ENCODE results near the gene KSR1.
A peak's percentile ranks its signal among the peaks of the same experiment; 100 is the strongest.
"Not testable (repeated sequence)": the region's sequence is repeated elsewhere in the genome, so short reads cannot be mapped to it uniquely, and the experiment has no call there.

KSR1 gene

DNA sequence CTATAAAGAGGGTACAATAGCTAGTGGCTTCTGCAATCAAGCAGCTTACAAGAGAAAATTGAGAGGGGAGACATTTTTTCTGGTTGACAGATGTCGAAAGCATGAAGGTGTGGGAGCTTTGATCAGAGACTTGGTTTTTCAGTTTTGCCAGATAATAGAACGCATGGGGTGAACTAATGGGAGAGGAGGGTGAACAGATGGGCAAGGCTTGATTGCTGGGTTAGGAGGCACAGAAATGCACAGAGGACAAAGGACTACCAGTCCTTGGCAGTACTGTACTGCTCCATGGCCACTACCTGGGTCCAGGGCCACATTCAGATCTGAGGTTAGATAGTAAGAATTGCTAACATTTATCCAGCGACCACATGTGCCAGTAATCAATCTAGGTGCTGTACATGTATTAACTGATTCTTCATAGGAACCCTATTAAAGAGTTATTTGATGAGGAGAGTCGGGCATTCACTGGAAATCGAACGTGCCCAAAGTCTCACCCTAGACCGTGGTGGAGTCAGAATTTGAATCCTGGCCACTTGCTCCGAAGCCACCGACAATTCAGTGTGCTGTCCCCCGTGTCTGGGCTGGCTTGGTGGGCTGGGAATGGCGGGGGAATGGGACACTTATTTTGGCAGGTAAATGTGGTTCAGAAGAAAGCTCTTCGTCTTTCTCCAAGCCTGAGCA lies 873 bp upstream of the KSR1 start:
- DNase-seq: no peak

DNA sequence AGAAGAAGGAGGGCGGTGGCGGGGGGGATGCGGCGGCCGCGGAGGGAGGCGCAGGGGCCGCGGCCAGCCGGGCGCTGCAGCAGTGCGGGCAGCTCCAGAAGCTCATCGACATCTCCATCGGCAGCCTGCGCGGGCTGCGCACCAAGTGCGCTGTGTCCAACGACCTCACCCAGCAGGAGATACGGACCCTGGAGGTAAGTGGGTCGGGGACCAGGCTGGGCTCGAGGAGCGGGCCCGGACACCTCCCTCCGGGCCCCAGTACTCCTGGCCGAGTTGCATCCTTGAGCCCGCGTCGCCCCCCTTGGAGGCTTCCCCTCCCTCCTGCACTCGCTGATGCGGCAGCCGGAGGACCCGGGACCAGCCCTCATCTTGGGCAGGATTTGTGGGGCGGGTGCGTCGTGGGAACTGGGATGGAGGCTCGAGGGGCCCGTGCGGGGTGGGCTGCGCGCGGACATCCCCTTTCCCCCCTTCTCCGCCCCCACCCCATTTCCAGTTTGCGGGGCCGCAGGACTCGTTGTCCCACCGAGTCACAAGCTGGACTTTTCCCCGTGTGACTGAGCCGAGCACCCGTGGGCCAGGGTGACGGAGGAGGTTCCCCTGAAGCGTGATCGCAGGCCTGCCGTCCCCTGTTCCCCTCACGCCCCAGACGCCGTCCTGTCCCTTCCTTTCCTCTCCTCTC lies 572 bp downstream of the KSR1 start:
- DNase-seq: no peak

DNA sequence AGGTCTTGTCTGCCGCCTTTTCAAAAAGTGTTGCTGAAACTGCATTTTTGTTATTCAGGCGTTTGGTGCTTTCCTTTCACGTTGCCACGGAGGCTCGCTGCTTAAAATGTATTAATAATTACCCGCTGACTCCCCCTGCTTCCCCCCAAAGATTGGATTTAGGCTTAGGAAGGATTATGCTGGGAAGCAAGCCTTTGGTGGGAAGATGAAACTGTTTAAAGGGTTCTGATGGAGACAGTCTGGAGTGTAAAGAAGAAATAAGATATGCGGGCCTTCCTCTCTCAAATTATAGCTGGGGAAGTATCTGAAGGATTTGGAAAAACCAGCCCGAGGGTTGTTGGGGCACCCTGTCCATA lies 1.1 kb downstream of the KSR1 start:
- DNase-seq: no peak

DNA sequence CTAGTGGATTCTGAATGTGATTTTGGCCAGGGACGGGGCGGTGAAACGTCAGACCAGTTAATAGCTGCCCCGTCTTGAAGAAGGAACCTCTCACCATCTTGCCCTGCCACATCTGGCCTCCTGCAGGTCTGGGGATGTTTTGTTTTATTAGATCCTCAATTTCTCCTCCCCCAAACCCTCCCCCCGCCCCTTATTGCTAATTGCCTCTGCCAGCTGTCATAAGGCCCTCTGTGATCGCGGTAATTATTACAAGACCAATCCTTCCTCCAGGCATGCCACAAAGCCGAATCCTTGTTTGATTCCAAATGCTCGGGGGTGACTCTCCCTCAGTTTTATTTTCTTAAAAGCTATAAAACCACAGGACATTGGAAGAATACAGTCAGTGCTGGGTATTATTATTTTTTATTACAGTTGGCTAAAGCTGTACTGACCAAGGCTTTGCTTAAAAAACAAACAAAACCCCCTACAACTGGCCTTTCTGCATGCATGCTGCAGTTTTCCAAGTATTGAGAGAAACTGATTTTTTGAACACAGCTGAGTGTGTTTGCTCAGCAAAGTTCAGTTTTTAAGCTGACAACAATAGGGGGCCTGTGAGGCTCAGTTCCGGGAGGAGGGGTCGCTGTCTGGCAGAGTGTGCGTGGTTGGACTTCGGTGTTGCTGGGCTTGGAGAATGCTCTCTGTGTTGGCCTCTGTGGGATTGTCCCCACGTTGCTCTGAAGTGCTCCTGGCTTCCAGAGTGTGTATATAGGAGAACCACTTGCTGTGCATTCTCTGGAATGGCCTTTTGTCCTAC lies 1.7 kb downstream of the KSR1 start:
- peak; percentile 14 to 36 for DNase-seq

DNA sequence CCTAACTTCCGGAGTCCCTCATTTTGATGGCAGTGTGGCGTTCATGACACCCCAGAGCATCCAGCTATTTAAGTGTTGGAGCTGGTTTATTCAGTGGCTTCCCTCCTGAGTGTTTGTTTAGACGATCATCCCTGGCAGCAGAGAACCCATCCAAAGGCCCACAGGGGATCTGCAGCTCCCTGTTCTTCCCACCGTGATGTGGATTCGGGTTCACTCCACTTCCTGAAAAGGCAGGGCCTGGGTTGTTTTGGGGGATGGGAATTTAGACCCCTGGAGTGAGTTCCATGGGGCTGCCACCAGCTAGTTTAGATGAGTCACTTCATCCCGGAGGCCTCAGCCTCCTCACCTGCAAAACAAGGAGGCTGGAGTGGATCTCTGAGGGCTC lies 2.3 kb downstream of the KSR1 start:
- DNase-seq: no peak

DNA sequence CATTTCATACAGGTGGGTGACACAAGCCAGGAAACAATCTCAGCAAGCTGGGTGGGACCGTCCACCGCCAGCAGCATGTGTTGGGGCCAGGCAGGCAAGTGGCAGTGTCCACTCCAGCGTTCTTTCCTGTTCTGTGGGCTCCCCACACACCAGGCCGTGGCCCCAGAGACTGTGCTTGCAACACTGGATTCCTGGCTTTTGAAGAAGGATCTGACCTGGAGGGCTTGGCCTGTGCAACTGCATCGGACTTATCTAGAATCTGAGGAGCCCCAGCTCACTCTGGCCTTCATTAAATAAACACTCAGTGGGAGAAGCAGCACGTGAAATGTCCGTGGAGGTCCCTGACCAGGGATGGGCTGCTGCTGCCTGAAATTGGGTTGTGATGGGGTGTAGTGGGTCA lies 3.2 kb downstream of the KSR1 start:
- DNase-seq: no peak

DNA sequence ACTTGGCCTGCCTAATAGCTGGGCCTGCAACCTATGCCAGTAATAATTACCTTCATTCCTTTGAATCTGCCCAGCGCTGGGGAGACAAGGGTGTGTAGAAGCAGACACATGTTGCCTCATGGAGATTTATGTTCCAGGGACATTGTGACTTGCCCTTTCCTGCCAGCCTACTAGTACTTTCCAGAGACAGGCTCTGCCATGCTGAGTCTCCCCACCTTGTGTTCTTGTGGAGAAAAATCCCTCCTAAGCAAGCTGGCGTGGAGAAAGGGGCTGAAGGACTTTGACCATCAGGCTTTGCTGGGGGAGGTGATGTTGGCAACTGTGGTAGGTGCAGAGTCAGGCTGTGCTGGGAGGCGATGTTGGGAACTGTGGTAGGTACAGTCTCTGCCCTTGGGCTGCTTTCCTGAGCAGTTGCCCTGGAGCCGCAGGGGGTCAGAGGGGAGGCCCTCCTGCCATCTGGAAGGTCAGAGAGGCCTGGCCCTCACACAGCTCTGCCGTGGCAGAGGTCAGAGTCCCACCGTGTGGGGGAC lies 4.0 kb downstream of the KSR1 start:
- no peak for DNase-seq

DNA sequence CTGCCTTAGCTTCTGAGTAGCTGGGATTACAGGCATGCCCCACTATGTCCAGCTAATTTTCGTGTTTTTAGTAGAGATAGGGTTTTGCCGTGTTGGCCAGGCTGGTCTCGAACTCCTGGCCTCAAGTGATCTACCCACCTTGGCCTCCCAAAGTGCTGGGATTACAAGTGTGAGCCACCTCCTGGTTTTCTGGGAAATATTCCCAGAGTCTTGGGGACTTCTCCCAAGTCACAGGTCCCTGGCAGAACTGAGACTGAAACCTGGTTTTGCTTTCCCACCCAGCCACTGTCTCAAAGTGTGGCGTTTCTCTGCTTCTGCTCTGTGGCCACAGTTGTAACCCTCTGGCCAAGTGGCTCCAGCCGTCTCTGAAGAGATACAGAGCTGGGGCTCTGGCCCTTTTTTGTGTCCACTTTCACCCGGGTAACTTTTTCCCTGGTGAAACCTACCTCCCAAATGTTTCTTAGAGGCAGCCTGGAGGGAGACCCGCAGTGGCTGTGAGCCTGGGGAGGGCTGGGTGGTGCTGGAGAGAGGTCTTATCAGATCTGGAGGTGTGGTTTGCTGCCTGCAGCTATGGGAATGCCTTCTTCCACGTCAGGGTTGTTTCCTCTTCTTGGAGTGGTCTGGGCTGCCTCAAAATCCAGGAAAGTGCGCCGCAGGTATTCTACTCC lies 5.1 kb downstream of the KSR1 start:
- DNase-seq: no peak

DNA sequence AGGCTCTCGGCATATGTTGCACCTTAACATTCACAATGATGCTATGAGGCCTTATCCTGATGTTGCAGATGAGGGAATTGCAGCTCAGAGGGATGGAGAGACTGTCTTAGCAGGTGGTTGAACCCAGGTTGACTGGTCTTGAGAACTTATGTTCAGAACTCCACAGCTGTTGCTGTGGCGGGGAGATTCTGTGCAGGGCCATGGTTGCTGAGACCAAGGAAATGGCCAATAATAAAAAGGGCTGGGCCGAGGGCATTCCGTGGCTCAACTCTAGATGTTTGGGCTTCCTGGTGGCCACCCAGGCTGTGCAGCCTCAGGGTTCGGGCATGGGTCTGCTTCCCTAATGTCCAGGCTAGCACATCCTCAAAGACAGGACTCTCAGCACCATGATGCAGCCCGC lies 5.9 kb downstream of the KSR1 start:
- DNase-seq: no peak

DNA sequence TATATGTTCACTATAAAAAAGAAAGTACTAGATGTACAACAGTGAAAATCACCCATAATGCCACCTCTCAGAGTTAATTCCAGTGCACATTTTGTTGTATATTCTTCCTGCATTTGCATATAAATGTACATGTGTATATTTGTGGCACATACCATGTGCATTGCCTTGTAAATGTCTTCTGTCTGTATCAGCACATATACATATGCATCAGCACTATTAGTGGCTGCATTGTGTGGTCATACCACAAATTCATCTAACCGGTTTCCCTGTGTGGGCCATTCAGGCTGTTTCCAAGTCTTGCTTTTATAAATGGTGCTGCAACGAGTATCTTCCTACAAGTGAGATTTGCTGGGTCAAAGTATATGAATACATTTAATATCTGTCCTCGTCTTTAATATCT lies 6.5 kb downstream of the KSR1 start:
- no peak for DNase-seq

DNA sequence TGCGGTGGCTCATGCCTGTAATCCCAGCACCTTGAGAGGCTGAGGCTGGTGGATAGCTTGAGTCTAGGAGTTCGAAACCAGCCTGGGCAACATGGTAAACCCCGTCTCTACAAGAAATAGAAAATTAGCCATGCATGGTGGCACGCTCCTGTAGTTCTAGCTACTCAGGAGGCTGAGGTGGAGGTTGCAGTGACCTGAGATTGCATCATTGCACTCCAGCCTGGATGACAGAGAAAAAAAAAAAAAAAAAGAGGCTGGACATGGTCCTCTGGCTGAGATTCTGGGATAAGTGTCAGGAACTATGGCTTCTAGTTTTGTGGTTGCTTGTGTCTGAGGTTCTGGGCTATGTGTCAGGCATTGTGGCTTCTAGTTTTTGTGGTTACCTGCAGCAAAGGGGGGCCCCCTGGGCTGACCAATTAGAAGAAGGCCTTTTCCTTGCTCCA lies 7.0 kb downstream of the KSR1 start:
- no peak for DNase-seq

DNA sequence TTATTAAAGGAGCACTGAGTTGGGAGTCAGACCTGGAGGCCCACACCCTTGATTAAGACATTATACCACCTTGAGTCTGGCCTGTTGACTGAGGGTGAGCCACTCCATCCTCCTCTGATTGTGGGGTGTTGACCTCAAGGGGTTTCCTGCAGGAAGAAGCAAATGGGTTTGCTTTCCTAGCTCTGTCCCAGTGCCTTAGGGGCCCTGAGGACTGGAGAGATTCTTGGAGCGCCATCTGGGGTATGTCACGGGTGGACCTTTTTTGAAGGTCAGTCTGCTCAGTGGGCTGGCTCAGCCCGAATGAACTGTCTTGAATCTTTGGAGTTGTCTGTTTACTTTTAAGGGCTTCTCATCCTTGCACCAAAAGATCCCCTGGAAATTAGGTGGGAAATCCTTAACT lies 7.8 kb downstream of the KSR1 start:
- not testable (repeated sequence) for DNase-seq

DNA sequence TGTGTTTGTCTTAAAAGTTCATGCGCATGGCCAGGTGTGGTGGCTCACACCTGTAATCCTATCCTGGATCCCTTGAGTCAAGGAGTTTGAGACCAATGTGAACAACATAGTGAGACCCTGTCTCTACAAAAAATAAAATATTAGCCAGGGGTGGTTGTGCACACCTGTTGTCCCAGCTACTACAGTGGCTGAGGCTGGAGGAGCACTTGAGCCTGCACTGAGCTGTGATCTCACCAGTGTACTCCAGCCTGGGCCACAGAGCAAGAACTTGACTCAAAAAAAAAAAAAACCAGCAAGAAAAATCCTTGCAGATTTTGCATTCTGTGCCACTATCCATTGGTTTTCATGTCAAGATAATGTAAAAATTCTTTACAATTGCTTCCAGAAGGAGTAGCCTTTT lies 8.2 kb downstream of the KSR1 start:
- DNase-seq: no peak

DNA sequence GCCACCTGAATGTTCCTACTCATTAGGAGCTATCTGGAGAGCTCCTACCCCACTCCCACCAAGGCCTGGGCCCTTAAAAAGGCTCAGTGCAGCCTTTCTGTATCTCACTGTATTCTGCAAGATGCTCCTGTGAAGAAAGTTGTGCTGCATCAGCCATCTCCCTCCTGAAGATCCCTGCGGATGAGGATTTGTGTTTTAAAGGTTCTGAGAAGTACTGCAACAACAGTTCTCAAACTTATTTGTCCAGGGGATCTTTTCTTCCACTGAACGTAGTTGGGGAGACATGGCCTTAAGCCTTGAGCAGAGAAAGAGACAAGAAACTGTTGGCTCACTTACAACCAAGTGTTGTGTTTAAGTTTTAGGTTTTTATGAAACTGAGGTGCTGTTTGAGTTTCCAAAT lies 9.6 kb downstream of the KSR1 start:
- DNase-seq: not testable (repeated sequence)

DNA sequence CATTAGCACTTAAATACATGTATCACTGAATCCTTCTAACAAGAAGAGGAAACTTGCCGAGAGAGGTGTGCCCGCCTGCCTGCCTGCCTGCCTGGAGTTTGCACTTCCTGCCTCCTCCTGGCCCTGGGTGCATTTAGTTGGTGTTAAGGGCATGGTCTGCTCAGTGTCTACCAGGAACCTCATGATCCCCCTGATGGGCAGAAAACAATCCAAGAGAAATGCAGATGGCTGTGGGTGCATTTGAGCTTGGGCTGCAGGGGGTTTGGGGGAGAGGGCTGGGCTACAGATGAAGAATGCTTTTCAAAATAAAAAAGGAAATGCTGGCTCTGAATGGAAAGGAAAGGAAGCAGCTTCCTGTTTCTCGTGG lies 10.1 kb downstream of the KSR1 start:
- peak; percentile 55 for DNase-seq

DNA sequence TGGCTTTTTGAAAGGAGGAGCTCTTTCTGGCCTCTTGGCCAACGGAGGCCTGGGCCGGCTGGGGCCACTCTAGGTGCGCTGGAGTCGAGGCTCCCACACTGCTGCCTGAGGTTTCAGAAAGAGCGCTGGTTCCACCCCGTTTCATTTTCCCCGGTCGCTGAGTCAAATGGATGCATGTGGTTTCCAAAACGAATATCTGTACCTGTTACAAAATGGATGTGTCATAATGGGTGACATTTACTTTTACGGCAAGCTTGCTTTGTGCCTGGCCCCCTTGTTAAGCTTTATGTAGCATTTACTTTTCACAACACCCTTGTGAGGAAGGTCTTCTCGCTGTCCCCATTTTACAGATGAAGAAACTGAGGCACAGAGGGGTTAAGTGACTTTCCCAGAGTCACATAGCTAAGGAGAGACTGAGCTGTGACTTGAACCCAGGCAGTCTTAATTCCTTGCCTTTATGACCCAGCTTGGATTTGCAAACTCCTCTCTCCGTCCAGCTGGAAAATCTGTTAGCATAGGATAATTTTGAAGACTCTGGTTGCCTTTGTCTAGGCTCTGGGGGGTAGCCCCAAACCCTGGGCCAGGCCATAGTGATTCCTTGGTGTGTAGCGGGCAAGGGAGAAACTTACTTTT lies 10.6 kb downstream of the KSR1 start:
- no peak for DNase-seq

DNA sequence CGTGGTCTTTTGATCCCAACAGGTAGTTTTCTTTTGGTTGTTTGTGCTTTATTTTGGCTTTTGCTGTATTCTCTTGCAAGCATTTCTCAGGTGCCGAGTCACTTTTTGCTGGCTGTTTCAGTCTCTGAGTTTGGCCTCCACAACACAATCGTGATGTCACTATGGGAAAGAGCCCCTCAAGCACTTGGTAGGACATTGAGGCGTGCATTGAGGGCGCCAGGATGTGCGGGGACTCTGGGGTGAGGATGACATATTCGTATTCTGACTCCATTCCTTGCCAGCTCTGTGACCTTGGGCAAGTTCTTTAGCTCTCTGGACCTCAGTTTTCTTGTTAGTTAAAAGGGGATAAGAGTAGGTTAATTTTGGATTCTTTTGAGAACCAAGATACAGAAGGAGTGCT lies 13.0 kb downstream of the KSR1 start:
- no peak for DNase-seq

DNA sequence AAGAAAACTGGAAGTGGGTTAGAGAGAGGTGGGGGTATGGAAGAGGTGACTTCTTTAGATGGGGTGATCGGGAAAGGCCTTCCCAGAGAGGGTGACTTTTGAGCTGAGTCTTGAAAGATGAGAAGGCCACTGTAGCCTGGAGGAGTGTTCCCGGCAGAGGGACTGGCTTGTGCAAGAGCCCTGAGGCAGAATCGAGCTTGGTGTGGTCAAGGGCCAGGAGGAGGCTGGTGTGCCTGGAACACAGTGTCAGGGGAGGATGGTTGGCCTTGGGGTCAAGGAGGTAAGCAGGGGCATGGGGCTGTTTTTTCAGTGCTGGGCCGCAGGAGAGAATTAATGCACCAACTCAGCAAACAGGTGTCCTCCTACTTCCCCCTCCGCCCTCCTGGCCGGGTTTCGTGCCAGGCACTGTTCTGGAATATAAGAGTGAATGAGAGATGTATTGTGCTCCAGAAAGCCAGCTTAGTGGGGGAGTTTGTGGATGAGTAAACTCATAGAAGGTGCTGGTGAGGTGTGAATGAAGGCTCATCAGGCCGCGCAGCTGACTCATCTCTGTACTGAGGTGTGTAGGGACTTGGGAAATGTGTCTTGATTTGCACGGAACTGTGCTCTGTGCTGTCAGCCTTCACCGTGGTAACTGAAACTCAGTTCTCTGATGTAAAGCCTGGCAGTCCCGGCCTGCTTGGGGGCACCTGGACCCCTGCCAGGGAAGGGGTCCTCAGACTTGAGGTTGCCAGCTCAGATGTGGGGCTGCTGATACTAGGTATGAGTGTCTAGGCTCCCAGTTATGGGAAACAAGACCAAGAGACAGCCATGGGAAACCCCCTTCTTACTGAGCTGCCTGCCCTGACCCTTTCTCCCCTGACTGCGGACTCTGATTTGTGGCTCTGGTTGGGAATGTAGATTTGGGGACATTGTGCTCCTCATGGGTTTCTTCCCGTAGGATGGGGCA lies 15.3 kb downstream of the KSR1 start:
- DNase-seq: no peak

DNA sequence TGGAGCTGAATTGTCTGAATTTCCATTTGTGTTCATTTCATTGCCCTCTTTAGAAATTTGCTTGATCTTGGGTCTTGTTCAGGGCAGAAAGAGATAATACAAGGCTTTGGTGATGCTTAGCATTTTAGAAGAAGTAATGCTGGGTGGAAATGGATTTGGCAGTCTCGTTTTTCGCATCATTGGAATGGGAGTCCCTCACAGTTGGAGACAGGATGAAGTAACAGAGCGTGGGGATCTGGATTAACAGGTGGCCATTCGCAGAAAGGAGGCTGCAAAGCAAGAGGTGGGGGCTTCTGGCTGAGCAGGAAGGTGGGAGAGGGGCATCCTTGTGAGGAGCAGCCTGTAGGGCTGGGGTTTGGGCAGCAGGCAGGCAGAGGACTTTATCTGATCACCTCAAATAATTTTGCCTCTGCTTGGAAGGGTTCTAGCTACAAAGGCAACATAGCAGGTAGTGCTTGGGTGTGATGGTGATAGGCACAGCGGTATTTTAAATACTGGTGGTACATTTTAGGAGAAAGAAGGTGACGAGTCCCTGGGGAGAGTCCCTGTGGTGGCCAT lies 17.0 kb downstream of the KSR1 start:
- DNase-seq: no peak

DNA sequence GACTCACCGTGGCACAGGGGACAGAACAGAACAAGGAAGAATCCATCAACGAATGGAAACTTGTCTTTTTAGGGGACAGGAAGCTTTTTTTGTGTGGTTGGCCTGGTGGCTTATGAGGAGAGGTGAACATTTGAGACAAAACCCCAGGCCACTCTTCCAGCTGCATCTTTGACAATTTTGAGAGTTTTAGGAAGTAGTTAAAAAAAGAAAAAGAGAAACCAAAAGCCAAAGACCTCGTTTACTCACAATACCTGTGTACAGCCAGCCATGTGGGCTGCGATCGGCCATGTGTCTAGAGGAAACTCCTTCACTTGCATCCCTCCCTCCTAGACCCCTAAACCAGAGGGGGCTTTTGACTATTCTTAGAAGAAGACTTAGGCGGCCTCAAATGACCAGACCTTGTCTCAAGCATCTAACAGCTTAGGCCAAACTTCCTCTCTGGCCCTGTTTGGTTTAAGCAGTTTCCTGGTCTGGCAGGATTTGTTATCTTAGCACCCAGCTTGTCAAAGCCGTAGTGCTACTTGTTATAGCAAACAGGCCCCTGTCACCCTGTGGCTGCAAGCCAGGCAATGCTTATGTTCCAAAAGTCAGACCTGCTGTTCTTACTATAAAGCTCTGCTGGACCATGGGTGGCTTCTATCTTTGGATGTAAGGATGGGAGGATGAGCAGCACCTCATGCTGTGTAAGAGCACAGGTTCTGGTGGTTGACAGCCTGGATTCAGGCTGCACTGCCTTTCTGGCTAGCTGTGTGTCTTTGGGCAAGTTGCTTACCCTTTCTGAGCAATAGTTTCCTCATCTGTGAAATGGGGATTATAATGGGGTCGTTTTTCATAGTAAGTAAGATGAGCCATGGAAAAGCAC lies 17.7 kb downstream of the KSR1 start:
- DNase-seq: peak; percentile 80 to 85
